Left lung (tissue), 10 donors: ENCODE data around the gene TTC16. TPM values are rescaled to one million over a fixed set of nuclear protein-coding genes. Genes with fewer than 3 reads are reported as not detected.

Source experiments
- ATAC-seq: fragments of 200-7000 bp; cut with Tn5 transposase; one replicate; pipeline ENCODE4 v1.9.1; 2020; ENCODE audit warnings: moderate library complexity
- DNase-seq, 4 donors: peaks; one replicate each; pipeline ENCODE4 v3.0.0-alpha.2; 2013 to 2020
- H3K27ac ChIP-seq, 2 donors: fragments of 200-600 bp; sonication (generic) in 1 of 2; one replicate each; pipeline versions ENCODE4 v1.5.0 to v1.8.0; 2020 to 2021
- H3K27me3 ChIP-seq, 2 donors: fragments of 200-600 bp; sonication (generic) in 1 of 2; one replicate each; pipeline versions ENCODE4 v1.5.0 to v1.8.0; 2020 to 2021
- H3K36me3 ChIP-seq, 2 donors: fragments of 200-600 bp; sonication (generic) in 1 of 2; one replicate each; pipeline versions ENCODE4 v1.5.0 to v1.8.0; 2020 to 2021
- H3K4me1 ChIP-seq, 2 donors: fragments of 200-600 bp; one replicate each; pipeline ENCODE4 v1.8.0; 2021
- H3K4me3 ChIP-seq, 2 donors: fragments of 200-600 bp; sonication (generic) in 1 of 2; one replicate each; pipeline versions ENCODE4 v1.5.0 to v1.8.0; 2020 to 2021; ENCODE audit warnings: mild to moderate bottlenecking in 1 of 2
- H3K9me3 ChIP-seq, 2 donors: fragments of 200-600 bp; sonication (generic) in 1 of 2; one replicate each; pipeline versions ENCODE4 v1.5.0 to v1.8.0; 2020 to 2021
- intact Hi-C, 2 donors: fragments of 100-400 bp; cut with DNase I; formaldehyde crosslinking; loops; one replicate each; pipeline versions ENCODE4 v1.11.2 to v1.14.2; 2022
- polyA plus RNA-seq, 6 donors: library from polyadenylated mRNA; unstranded; fragments of 120-200 nt; gene quantifications; one replicate each; pipeline ENCODE4 v1.2.1, GENCODE V29; 2013; ENCODE audit not compliant: insufficient read length in 6 of 6
- total RNA-seq, 2 donors: library from RNA; stranded (reverse); fragmentation: NEBNext Ultra II Directional; extraction: Animal tissue kit (Norgen Biotek cat#: 25700); gene quantifications; one replicate each; pipeline ENCODE4 v1.2.1, GENCODE V29; 2021
- TF ChIP-seq, protein P1 (sequence below), 2 donors: fragments of 200-600 bp; sonication (generic) in 1 of 2; IDR thresholded peaks; one replicate each; pipeline versions ENCODE4 v1.5.0 to v1.8.0; 2021; ENCODE audit warnings: antibody characterized with exemption in 2 of 2
- donor health status: DM: no; HTN: yes; CAD: no.
- donor health status: DM: no; HTN: no; CAD: no.

TTC16 gene
- total and polyA plus RNA-seq, 8 donors = 0.15 to 1.4 (median 0.78) TPM

DNA sequence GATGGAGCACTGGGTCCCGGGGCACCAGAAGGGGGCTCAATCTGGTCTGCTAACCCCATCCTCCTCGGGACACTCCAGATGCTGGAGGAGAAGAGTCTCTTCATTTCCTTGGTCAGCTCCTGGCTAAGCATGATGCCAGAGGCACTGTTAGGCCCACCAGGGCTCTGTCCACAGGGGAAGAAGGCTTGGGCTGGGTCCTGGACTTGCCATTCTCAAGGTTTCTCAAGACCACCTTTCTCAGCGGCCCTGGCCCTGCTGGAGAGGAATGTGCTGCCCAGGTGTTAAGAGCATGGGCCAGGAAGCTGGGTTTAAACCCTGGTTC is 54.7 kb downstream of the TTC16 start:
- TF ChIP-seq, protein P1, sequence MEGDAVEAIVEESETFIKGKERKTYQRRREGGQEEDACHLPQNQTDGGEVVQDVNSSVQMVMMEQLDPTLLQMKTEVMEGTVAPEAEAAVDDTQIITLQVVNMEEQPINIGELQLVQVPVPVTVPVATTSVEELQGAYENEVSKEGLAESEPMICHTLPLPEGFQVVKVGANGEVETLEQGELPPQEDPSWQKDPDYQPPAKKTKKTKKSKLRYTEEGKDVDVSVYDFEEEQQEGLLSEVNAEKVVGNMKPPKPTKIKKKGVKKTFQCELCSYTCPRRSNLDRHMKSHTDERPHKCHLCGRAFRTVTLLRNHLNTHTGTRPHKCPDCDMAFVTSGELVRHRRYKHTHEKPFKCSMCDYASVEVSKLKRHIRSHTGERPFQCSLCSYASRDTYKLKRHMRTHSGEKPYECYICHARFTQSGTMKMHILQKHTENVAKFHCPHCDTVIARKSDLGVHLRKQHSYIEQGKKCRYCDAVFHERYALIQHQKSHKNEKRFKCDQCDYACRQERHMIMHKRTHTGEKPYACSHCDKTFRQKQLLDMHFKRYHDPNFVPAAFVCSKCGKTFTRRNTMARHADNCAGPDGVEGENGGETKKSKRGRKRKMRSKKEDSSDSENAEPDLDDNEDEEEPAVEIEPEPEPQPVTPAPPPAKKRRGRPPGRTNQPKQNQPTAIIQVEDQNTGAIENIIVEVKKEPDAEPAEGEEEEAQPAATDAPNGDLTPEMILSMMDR (IDR thresholded peaks at IDR 0.05) = no peak
- peaks cover 0 to 34% of the 10 kb centered on the region in 2 donors for H3K36me3 ChIP-seq
- intact Hi-C loops = no loop called here
- ATAC-seq = no peak
- H3K27ac ChIP-seq = peak overlapping the region; percentile 70 to 73
- H3K27me3 ChIP-seq = no peaks in the 10 kb centered on the region
- DNase-seq = no peak
- H3K4me1 ChIP-seq = peaks cover 12 to 81% of the 10 kb centered on the region in 2 donors
- H3K4me3 ChIP-seq = peak overlapping the region; percentile 43 to 74
- H3K9me3 ChIP-seq = no peaks in the 10 kb centered on the region

DNA sequence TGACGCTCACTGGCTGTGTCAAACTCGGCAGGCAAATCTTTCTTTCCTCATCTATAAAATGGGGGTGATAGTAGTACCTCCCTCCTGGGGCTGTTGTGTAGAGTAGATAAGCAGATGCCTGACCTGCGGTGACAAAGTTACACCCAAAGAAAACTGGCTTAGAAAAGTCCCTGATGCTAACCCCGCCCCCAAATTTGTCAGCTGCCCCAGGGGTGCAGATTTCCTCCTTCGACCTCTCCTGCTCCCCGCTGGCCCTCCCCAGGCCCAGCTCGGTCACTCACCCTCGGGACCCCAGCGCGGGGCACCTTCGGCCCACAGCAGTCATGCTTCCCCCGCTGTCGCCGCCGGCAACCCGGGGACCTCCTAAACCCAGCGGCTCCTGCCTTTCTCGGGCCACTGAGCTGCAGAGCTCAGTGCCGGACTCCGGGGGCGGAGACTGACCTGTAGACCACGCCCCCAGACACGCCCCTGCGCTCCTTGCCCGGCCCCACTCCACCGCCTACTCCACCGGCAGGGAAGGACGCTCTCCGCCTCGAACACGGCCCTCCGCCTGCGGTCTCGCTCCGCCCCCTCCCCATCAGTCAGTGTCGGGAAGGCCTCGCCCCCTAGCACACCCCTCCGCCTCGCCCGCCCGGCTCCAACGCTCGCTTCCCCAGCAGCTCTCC is 55.2 kb downstream of the TTC16 start:
- H3K4me1 ChIP-seq = peaks cover 12 to 81% of the 10 kb centered on the region in 2 donors
- no peaks in the 10 kb centered on the region for H3K27me3 ChIP-seq
- peaks cover 0 to 32% of the 10 kb centered on the region in 2 donors for H3K36me3 ChIP-seq
- H3K9me3 ChIP-seq = no peaks in the 10 kb centered on the region
- DNase-seq (peak; percentile 96 to 100 (median 99)), ATAC-seq (peak; percentile 98)
- H3K27ac ChIP-seq = peak overlapping the region; percentile 70 to 73
- intact Hi-C loops = no loop called here
- TF ChIP-seq, protein P1 (IDR thresholded peaks at IDR 0.05) = no peak
- peak overlapping the region; percentile 43 to 74 for H3K4me3 ChIP-seq

DNA sequence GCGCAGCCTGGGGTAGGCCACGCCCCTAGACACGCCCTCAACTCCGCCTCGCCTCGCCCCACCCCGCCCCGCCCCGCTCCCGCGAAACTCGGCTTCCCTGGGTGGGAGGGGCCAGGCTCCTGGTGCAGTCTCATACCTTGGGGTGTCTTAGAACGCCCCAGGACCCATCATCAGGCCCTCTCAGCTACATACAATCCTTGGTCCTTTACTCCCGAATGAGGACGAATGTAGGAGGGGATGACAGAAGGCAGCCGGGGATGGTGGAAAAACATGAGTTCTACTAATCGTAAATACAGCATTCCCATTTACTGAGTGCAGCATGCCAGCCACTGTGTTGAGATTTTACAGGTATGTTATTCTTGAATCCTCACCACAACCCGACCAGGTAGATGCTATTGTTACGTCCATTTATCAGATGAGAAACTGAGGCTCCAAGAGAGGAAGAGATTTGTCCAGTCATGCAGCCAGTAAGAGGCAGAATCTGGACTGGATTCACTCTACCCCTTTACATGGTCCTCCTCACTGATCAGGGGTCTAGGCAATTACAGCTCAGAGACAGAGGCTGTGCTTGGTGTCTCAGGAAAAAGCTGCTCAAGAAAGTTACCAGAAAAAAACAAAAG is 55.8 kb downstream of the TTC16 start:
- Histone ChIP-seq H3K4me1 (peaks cover 12 to 79% of the 10 kb centered on the region in 2 donors), H3K36me3 (peaks cover 0 to 25% of the 10 kb centered on the region in 2 donors), H3K9me3 (no peaks in the 10 kb centered on the region), H3K27ac (peak overlapping the region in 1 of 2 donors; percentile 70), H3K4me3 (peak overlapping the region in 1 of 2 donors; percentile 74), H3K27me3 (no peaks in the 10 kb centered on the region)
- intact Hi-C loops = no loop called here
- ATAC-seq (no peak), DNase-seq (no peak)
- TF ChIP-seq, protein P1 (IDR thresholded peaks at IDR 0.05) = no peak

DNA sequence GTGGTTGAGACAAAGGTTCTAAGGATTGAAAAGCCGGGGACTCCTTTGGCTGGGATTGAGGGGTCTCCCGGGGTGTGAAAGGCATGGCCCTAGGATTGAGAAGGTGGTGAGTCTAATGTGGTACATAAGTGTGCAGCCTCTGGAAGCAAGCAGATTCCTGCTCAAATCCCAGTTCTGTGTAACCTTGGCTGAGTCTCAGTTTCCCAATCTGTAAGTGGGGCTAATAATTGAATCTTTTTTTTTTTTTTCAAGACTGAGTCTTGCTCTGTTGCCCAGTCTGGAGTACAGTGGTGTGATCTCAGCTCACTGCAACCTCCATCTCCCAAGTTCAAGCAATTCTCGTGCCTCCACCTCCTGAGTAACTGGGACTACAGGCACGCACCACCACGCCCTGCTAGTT is 56.7 kb downstream of the TTC16 start:
- Histone ChIP-seq H3K27ac (no peak overlapping the region), H3K27me3 (no peaks in the 10 kb centered on the region), H3K4me3 (no peak overlapping the region), H3K9me3 (no peaks in the 10 kb centered on the region), H3K4me1 (peaks cover 10 to 76% of the 10 kb centered on the region in 2 donors), H3K36me3 (peaks cover 0 to 21% of the 10 kb centered on the region in 2 donors)
- TF ChIP-seq, protein P1 (IDR thresholded peaks at IDR 0.05) = no peak
- intact Hi-C loops = no loop called here
- ATAC-seq (no peak), DNase-seq (no peak)

- peaks cover 7 to 73% of the 10 kb centered on the region in 2 donors for H3K4me1 ChIP-seq
- H3K27me3 ChIP-seq = no peaks in the 10 kb centered on the region
- H3K9me3 ChIP-seq = no peaks in the 10 kb centered on the region
- peaks cover 0 to 21% of the 10 kb centered on the region in 2 donors for H3K36me3 ChIP-seq
- no peak overlapping the region for H3K27ac ChIP-seq
- ATAC-seq = no peak
- H3K4me3 ChIP-seq = no peak overlapping the region
- no peak for DNase-seq
- TF ChIP-seq, protein P1 (IDR thresholded peaks at IDR 0.05) = no peak
- intact Hi-C loops = no loop called here
Measured at GRCh38 chr9:127773272-127773671, 57.4 kb downstream of the TTC16 start.
